Renal pelvis (tissue), 4 donors: Measurements from ENCODE around the gene KLF6. TPM values are rescaled to one million over a fixed set of nuclear protein-coding genes. Genes with fewer than 3 reads are reported as not detected.
"Not testable (repeated sequence)": the region's sequence is repeated elsewhere in the genome, so short reads cannot be mapped to it uniquely, and the experiment has no call there.

Experiments used
- DNase-seq: peaks from one replicate; pipeline ENCODE4 v3.0.0-alpha.2; 2013
- polyA plus RNA-seq, 3 donors: library from polyadenylated mRNA; unstranded; fragments of 120-200 nt; gene quantifications; one replicate each; pipeline ENCODE4 v1.2.1, GENCODE V29; 2013; ENCODE audit not compliant: insufficient read length in 3 of 3

KLF6 gene
- polyA plus RNA-seq, 3 donors, result 46.5 to 50.1 (median 47.2) TPM

GRCh38 chr10:3735175-3735574 lies 49.8 kb downstream of the KLF6 start:
- no peak for DNase-seq

- no peak for DNase-seq
These were observed 50.9 kb downstream of the KLF6 start for GRCh38 chr10:3734111-3734510.

- DNase-seq, result not testable (repeated sequence)
These were observed 52.8 kb downstream of the KLF6 start for GRCh38 chr10:3732183-3732582.

GRCh38 chr10:3729397-3729976 lies 55.5 kb downstream of the KLF6 start:
- no peak for DNase-seq

GRCh38 chr10:3728563-3728962 lies 56.4 kb downstream of the KLF6 start:
- DNase-seq, result no peak

- DNase-seq, result no peak
These were observed 57.7 kb downstream of the KLF6 start for GRCh38 chr10:3727268-3727667.
